NCI-H2227 (cell line): ENCODE measurements around the gene TBC1D1.
A peak's percentile ranks its signal among the peaks of the same experiment; 100 is the strongest.

ENCODE experiments used
- DNase-seq: peaks from one replicate; lab custom pipeline; 2025; ENCODE audit not compliant: unreplicated experiment; lab: John Stamatoyannopoulos, UW

Gene TBC1D1

DNA sequence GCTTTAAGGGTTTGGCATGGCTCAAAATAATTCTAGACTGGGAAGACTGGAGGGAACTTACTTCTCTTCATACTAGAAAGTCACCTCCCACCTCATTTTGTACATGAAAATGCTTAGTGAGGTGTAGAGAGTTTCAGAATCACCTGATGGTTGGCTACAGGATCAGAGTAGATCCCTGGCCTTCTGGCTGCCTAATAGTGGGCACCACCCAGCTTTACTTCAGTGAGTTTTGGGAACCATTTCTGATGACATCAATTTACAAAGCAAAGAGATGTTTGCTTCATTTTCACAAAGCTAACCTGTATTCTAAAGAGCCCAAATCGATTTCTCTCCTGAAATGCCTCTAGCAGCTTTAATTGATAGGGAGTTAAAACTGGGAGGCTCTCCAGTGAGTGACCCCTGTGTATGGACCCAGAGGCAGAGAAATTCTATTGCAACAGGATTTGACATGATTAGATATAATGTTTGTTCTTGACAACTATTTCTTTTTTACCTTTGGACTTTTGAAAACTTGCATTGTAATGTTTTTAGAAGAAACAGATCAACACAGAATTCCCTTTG is 249.8 kb downstream of the TBC1D1 start:
- DNase-seq, result no peak

DNA sequence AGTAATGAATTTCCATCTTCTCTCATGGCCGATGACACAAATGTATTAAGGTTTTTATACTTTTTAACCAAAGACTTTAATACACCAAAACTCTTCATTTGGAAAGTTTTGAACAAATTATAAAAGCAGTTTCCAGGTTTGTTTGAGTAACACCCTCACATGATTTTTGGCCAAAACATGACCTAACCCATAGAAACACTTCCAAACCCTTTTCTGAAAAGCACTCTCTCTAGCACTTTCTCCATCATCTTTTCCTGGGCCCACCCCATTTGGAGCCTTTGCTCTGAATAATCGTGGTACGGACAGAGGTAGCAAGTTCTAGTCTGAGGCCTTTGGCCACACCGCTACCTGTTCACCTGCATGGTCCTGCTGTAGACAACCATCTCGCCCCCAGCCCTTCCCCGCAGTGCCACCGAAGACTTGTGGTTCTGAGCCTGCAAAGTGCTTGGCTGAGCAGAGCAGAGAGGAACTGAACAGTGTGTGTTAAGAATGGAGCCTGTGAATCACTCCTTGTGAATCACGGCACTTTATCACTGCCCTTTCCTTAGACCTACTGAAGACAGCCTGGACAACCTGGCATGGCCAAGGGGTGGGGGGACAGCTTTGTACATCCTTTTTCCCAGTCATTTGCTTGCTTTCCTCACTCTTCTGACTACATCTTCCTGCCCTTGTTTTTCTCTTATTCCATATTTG is 251.1 kb downstream of the TBC1D1 start:
- DNase-seq, result no peak

DNA sequence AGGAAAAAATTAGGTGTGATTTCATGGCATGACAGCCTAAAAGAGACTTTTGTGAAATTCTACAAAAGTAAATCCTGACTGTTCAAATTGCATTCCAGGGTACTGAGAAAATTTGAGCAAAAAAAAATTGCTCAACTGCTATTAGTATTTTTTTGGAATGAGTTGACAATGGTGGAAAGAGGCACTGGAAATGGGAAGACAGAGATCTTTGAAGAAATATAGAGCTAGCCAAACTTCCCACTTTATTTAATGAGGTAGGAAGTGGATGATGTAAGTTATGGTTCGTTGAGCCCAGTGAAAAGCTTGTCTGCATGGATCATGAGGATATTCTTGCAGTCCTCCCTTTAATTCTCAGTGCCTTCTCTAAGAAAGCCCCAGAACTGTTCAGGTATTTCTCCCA is 253.1 kb downstream of the TBC1D1 start:
- no peak for DNase-seq

DNA sequence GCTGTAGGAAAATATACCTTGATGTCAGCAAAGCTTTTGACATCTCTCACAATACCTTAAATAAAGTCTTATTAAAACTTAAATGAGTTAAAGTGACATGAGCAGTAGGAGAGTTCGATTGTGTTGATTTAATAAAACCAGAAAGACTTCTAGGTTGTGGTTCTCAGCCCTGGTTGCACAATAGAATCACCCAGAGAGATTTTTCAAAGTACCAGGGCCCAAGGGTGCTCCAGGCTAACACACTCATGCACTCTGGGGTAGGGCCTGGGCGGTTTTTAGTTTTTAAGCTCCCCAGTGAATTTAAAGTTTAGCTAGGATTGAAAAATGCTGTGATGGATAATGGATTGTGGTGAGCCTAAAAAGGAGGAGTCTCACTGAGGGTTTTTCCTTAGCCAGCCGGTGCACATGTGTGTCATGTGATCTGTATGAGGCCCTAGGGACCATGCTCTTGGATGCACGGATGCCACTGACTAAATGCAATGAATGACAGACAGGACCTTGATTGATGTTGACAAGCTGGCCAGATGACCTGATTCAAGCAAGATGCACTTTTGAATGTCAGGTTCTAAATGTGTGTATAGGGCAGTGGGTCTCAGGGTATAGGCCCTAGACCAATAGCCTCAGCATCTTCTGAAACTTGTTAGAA is 254.3 kb downstream of the TBC1D1 start:
- no peak for DNase-seq

DNA sequence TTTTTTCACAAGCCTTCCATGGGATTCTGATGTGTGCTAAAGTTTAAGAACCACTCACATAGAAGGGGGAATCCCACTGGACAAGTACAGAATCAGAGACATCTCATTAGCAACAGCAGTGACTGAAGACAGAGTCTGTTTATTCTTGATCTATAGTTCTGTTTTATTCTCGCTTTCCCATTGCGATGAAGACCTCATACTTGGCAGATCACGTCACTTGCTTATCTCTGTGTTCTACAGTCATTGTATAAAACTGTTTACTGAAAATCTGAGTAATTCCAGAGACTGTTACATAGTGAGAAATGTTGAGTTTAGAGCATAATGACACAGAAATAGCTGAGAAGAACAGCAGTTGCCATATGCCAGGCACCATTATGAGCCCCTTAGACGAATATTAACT is 254.9 kb downstream of the TBC1D1 start:
- no peak for DNase-seq

DNA sequence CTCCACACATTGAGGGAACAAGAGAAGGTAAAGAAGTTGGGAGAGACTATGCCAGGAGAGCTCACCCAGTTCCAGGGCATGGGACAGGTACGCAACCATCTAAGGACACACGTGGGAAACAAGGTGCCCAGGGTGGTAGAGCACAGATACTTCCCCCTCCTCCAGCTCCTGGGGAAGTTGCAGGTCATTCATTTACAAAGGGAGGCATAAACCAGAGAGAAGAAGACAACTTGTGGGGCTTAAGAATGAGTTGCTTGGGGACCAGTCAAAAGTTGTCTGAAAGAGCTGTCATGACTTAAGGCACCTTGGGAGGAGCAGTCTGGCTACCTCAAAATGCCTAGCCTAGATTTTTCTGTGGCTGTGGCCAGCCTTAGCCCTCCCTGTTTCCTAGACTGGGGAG is 255.5 kb downstream of the TBC1D1 start:
- DNase-seq, result no peak

DNA sequence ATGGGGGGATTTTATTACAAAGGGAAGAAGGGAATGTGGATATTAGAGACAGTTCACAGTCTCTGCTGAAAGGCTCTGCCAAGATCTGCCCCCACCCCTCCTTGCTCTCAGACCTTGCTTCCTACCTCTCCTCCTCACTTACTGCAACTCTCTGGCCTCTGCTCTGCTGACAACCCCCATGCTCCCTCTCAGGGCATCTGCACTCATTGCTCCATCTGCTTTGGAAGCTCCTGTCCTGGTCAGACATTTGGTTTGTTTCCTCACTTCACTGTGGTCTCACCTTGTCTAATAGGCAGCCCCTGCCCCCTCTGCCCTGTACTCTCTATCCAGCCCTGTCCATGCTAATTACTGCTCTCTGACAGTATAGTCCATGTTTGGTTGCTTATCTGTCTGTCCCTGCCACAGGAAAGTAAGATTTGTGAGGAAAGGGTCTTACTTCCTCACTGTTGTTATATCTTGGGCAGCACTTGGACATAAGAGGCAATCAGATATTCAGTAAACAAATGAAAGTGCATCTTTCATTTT is 258.6 kb downstream of the TBC1D1 start:
- no peak for DNase-seq

DNA sequence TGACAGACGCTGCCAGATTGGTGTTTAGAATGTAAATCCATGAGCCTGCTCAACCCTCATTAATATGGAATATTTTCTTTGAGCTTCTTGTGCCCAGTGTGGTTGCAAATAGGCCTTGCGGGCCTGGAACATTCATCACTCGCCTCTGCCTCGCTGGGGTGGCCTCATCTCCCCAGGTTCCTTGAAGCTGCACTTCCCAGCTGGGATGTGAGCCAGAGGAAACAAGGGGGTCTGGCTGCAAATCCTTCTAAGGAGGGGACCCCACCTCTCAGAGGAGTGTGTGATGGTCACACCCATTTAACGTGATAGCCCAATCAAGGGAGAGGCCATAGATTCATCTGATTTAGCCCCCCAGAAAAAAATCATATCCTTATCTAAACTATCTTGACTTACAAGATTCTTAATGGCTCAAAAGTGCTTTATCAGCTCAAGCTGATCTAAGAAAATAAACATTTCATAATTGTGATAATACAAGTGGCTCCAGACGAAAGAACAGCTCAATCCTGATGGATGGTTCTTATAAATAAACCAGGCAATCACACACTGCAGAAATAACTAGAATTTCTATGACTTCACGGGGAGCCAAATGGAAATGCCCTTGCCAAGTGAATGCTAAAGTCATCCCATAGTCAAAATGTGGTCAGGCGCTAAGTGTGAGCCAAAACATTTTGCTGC is 259.2 kb downstream of the TBC1D1 start:
- DNase-seq, result no peak

DNA sequence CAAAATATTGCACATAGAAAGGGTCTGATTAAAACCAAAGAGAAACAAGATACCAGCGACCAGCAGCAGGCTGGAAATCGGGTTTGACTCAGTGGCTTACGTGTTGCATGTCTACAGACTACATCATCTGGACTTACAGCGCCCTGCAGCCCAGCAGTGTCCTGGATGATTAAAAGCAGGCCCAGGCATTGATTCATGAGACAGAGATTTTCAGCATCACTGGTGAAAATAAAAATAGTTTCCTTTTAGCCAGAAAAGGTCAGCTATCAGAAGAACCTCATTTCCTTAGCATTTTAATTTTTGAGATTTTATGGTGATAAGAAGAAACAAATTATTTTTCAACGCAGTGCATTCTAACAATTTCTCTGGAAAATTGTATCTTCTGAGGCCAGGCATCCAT is 259.9 kb downstream of the TBC1D1 start:
- no peak for DNase-seq

DNA sequence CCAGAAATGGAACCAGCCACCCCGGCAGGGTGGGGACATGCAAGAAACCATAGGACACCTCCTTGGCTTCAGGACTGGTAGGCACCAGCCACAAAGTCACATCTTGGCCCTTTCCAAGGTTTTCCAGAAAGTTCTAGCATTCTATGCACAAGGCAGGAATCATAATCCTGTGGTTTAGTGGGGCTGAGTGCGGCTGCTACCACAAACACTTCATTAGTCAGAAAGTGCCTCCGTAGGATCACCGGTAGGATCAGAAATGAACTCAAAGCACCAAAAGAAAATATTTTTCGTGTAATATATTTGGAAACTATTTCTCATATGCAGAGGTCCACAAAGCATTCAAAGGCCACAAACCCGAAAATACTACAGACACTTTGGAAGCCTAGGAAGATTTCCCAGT is 261.0 kb downstream of the TBC1D1 start:
- DNase-seq, result no peak

DNA sequence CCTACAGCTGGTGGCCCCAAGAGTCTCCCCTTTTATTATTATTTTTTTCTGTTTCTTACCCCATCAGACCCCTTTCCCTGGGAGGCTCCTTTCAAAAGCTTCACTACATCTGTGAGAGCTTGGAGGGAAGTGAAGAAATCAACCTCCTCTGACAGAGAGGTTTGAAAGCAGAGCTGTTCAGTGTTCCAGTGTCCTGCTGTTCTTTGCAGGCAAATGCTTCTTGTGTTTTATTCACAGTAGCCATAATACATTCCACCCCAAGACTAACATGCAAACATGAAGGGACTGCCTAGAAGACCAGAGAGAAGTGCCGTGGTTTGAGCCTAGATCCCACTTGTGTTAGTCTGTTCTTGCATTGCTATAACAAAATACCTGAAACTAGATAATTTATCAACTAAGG is 261.4 kb downstream of the TBC1D1 start:
- no peak for DNase-seq

DNA sequence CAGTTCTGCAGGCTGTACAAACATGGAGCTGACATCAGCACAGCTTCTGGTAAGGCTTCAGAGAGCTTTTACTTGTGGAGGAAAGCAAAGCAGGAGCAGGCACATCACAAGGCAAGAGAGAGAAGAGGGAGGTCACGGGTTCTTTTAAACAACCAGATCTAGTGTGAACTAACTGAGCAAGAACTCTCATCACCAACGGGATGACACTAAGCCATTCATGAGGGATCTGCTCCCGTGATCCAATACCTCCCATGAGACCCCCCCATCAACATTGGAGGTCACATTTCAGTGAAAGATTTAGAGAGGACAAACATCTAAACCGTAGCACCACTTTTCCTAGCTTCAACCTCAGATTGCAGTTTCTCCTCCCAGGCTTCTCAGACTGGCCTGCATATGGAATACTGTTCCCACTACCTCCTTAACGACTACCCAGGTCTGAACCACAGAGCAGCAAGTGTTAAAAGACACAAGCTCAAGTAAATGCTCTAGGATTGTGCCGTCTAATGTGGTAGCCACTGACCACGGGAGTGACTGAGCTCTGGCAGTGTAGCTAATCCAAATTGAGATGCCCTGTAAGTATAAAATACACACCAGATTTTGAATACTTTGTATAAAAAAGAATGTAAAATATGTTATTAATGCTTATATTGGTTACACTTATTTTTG is 262.0 kb downstream of the TBC1D1 start:
- no peak for DNase-seq

DNA sequence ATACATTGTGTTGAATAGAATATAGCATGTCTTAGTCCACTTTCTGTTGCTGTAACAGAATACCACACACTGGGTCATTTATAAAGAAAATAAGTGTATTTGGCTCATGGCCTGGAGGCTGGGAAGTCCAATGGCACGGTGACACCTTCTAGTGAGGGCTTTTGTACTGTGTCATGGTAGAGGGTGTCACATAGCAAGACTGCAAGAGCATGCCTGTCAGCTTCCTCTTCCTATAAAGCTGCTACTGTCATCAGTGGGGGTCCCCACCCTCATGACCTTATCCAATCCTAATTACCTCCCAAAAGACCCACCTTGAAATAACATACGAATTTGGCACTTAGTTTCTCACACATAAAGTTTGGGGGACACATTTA is 262.5 kb downstream of the TBC1D1 start:
- DNase-seq, result no peak

DNA sequence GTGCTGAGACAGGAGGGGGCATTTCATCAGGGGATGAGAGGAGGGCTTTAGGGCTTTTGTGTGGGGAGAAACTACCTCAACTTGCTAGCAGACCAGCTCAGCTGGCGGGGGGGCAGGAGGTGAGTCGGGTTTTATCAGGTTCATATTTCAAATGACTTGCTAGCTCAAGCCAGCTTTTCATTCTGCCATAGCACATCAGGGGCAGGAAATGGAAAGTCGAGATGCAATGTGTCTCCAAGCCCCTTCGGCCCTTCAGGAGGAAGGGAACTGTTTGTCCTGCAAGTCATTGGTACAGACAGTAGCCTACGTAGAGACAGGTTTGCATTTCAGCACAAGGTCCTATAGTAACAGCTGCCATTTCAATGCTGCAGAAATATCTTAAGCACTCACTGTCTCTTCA is 263.4 kb downstream of the TBC1D1 start:
- DNase-seq, result no peak

DNA sequence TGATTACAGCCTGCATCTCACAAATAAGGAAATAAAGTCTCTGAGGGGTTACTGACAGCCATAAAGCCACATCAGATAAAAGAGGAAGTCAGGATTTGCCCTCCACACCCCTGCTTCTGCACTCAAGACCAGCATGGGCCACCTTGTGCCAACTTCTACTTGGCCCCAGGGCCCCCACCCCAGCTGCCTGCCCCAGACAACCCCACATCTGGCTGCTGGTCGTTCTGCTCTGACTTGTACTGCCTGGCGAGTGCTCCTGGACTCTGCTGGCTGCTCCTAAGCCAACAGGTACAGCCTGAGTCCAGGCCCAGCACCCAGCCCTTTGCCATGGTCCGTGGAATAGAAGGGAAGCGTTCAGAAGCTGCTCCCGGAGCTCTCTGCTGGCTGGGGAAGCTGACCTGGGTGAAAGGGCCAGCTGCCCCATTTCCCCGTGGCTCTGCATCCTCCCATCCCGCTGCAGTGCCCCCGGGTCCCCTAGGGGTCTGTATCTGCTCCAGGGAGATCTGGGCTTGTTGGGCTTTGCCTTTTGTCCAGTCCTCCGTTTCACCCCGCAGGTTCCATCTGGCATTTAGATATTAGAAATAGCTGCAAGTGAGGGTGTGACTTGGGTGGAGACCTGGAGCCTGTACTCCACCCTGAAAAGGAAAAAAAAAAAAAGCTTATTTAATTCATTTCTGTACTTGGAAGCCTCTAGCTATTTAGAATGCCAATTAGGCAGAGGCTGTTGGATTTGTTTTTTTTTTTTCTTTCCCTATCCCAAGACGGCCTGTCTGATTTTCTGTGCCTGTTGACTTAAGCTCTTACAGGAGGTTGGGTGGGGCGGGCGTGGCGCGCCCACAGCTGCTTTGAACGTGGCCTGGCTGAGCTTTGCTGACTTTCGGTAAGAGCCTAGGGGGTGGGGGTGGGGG is 264.1 kb downstream of the TBC1D1 start:
- no peak for DNase-seq

DNA sequence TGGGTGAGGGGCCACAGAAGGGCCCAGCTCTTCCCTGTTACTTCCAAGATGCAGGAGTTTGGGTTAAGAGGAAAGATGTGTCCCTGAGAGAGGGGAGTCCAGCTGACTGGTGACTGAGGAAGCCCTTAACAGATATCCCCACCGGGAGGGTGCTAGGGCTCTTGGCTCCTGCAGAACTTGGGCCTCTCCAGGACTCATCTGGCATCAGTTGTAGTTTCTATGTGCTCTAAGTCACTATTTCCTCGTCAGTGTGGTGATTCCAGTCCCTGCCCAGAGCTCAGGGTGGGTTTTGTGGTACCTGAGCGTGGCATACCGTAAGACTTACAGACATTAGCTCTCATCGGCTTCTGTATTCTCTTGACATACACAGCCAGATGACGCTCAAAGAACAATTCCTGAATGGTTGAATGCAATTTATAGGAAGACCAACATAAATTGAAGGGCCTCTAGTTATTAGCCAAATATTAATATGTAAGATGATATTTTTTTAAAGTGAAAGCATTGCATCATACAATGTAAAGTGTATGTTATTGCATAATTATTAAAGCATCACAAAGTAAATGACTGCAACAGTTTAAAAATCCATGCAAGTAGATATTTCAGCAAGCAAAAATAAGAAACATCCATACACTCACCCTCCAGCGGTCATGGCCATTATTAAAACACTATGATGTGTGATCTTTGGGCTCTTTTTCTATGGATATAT is 264.9 kb downstream of the TBC1D1 start:
- no peak for DNase-seq

DNA sequence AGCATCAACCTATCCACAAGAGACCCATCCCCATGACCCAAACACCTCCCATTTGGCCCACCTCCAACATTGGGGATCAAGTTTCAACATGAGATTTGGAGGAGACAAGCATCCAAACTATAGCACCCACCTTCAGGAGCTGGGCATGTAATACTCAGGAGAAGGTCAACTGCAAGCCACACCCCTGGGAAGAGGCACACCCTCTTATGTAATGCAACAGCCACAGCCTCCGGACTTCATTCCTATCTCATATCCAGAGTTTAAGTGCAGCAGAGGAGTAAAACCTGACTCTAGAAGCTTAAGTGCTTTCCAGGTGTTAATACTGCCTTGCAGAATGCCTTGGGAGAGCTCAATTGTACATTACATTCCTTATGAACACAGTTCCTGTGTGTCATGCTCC is 266.7 kb downstream of the TBC1D1 start:
- DNase-seq, result no peak

DNA sequence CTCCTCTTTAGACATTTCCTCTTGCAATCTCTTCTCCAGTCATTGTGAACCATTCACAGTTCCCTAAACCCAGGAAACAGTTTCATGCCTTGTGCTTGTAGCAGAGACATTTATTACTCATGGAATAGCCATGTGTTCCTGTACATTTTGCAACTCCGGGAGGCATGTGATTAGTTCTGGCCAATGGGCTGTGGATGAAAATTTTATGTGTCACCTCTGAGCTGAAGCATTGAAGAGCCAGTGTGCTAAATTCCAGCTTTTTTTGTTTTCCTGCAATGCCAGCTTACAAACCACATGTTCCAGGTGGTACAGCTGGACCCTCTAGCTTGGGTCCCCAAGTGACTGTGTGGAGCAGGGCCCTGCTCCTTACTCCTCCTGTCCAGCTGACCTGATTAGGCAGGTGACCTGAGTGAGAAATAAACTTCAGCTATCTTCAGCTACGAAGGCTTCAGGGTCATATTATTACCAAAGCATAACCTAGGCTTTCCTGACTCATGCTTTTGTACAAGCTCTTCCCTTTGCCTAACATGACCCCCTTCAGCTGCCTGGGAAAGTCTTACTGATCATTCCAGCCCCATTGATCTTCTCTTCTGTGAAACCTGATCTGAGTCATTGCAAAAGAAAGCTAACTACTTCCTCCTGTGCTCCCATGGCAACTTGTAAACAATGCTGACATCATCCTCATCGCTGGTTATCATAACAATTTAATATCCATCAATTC is 269.8 kb downstream of the TBC1D1 start:
- peak; percentile 2 for DNase-seq
